ENCODE results near the gene TCF7L2.

TCF7L2 gene

DNA sequence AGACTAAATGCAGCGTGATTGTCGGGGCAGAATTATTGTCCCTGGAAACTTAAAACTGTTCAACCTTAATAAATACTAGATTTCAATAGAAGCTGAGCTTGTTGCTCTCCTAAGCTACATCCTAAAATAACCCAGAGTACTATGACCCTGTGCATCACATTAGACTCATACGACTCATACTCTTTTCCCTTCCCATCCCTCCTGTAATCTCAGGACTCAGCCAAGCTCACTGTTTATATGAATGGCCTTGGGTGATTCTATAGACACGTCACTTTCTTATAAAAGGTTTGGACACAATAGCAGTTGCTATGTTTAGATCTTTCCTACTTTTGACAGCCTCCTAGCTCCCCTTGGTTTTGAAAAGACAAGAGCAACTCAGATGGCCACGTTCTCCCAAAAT lies 17.2 kb downstream of the TCF7L2 start:
- no peak for DNase-seq

DNA sequence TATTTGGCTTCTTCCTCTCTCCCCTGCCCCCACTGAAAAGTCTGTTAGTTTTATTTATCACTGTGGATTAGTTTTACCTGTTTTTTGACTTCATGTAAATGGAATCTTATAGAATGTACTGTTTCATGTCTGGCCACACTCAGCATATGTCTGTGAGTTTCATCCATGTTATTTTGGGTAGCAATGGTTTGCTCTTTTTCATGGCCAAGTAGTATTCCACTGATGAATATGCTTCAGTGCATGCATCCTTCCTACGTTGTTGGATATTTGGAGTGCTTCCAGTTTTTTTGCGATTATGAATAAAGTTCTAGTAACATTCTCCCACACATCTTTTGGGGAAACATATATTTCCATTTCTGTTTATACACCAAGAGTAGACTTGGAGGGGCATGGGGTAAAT lies 19.1 kb downstream of the TCF7L2 start:
- DNase-seq, result no peak

- DNase-seq, result no peak
Measured at GRCh38 chr10:112969542-112969941, 19.5 kb downstream of the TCF7L2 start.

- no peak for DNase-seq
Measured at GRCh38 chr10:112970021-112970420, 20.0 kb downstream of the TCF7L2 start.

DNA sequence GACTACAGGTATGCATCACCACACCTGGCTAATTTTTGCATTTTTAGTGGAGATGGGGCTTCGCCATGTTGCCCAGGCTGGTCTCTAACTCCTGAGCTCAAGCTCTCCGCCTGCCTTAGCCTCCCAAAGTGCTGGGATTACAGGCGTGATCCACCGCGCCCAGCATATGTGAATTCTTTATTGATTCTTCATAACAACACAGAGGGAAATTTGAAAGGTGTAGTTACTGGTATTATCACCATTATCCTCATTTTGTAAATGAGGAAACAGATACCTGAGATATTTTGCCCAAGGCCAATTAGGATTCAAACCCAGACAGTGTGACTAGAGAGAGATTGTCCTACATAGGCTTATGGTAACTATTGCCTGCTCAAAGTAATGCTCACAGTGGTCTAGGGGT lies 22.6 kb downstream of the TCF7L2 start:
- DNase-seq, result no peak

DNA sequence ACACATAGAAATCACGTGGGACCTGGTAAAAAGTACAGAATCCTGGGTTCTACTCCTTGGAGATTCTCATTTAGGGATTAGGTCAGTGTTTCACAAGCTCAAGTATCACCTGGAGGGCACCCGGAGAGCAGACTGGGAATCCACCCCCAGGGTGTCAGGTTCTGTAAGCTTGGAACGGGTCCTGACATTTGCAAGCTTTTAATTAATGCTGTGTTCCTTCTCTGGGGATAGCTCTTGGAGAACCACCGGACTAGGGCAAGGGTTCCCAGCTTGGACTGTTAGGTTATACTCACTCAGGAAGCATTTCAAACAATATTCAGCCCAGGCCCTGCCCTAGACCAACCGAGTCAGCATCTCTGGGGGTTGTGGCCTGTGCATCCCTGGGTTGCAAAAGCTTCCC lies 23.0 kb downstream of the TCF7L2 start:
- no peak for DNase-seq

DNA sequence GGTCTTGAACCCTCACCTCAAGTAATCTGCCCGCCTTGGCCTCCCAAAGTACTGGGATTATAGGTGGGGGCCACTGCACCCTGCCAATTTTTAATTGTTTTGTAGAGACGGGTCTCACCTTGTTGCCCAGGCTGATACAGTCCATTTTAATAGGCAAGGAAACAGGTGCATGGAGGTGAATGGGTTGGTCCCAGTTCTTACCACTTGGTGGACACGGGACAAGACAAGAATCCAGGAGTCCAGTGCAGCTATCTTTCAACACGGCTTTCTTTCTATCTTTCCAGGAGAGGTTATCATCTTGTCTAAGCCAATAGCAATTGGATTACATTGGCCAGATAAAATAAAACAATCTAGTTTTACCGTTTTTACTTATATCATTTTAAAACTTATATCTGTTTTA lies 23.8 kb downstream of the TCF7L2 start:
- no peak for DNase-seq

DNA sequence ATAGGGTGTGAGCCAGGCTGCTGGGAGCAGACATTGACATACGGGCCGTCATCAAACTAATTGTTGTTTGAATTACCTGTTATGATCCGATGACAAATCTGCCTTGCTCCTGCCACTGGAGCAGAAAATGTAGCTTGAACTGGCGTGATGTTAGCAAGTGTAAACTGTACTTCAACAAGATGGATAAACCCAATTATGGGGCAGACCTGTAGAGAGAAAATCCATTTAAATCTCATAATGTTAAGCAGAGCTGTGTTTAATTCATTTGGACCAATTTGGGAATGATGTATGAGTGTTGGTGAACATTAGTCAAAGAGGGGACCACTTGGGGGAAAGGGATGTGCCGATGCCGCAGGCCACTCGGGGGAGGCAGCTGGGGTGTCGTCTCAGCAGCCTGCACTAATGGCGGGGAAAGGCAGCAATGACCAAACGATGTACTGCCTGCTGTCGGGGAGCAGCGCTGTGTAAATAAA lies 27.4 kb downstream of the TCF7L2 start:
- DNase-seq, result no peak

GRCh38 chr10:112979927-112980326 lies 29.9 kb downstream of the TCF7L2 start:
- DNase-seq, result no peak

GRCh38 chr10:112980937-112981336 lies 30.9 kb downstream of the TCF7L2 start:
- DNase-seq, result no peak

DNA sequence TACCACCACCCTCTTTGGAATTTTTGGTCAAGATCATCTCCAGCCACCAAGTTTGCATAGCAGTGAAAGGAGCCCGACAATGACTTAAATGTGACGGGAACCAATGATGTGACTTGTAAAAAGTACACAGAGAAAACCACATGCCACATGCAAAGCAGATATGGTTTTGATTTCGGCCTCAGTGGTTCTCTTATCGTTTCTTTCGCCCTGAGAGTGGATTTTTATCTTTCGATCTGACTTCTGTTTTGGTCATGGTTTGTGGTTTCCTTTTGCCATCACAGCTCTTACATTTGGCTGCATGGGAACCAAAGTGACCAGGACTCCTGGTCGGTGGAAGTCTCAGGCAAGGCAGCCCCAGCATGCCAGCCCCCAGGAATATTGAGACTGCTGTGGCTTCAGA lies 31.5 kb downstream of the TCF7L2 start:
- DNase-seq, result peak; percentile 46

- DNase-seq, result no peak
Measured at GRCh38 chr10:112983444-112984056, 33.5 kb downstream of the TCF7L2 start.

GRCh38 chr10:112984756-112985155 lies 34.7 kb downstream of the TCF7L2 start:
- no peak for DNase-seq

DNA sequence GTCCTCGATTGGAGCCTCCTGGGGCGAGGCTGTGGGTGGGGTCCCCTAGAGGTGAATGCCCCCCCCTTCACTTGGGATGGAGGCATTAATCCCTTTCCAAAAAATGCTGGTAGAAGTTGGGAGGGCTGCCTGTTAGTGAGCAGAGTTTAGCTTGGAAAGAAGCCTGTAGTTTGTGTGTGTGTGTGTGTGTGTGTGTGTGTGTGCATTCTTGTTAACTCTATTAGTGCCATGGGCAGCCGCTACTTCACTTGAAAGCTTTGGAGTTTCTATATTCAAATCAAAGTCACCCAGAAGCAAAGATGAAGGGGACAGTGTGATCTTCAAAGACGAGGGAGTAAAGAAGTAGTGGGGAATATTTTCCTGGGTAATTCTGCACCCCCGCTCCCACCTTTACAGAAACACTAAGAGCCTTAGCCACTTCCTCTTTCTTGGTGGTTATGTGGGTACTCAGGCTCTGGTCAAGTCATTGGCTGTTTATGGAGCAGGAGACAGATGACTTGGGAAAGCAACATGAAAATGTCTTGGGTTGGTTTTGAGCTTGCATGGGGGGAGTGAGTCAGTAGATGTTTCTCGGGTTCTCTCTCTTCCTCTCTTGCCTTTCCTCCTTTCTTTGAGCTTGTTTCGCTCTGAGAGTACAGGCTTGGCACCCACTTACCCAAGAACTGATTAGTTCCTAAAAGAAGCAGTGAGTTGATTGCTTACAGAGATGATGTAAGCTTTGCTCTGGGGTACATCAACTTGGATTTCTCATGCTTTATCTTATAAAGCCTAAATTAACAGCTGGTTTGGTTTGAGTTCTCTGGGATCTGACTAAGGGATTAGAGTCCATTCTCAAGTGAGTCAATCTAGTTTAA lies 35.9 kb downstream of the TCF7L2 start:
- DNase-seq, result peak; percentile 29

- DNase-seq, result no peak
Measured at GRCh38 chr10:112986544-112987190, 36.6 kb downstream of the TCF7L2 start.

DNA sequence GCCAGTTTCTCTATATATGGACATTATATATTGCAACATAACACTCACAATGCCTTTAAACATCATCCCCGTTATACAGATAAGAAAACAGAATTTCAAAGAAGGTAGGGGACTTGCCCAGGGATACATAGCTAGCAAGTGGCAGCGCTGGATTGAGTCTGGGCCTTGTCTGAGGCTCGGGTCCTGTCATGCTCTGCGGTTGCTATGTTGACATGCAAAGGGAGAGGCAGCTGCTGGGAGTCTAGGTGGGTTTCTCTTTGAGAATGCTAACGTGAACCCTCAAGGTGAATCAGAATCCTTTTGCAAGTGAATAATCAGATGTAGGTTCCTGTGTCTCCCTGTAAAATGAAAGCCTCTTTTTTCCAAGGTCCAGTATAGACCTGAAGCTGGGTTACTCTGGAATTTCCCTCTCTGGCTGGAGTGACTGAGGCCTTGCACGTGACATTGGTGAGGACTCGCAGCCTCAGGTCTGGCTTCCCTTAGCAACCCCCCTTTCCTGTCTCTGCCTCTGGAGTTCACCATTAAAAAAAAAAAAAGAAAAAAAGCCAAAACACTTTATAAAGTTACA lies 38.9 kb downstream of the TCF7L2 start:
- DNase-seq, result no peak

- DNase-seq, result no peak
Measured at GRCh38 chr10:112989826-112990225, 39.8 kb downstream of the TCF7L2 start.

DNA sequence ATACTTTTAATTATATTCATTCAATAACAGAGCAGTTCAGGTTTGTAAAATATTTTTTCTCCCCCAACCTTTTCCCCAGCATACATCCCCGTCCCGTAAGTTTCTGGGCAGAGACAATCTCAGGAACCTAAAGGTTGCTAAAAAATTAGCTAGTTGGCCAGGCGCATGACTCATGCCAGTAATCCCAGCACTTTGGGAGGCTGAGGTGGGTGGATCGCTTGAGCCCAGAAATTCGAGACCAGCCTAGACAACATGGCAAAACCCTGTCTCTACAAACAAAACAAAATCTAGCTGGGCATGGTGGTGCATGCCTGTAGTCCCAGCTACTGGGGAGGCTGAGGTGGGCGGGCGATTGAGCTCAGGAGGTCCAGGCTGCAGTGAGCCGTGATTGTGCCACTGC lies 40.2 kb downstream of the TCF7L2 start:
- DNase-seq, result no peak

DNA sequence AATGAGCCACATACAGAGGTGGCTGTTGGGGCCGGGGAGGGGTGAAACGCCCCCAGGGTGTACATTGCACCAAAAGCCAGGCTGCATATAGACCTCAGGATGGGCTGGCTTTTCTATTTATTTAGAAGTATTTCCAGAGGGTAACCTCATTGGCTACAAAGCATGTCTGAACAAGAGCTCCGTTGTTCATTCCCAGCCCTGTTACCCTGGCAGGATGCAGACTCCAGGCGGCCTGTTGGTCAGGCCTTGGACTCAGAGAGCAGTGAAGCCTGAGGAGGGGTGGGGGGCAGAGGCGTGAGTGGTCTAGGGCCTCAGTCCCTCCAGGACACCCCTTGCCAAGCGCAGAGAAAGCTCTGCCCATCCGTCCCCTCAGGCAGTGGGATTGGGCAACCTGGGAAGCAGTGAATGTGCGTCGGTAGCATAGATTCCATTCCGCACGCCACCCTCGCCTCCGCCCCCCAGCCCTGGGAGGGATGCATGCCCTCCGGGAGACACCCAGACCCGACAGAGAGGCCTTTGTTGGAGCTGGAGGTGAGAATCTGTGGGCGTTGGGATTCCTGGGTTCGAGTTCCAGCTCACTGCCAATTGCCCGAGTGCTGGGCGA lies 41.9 kb downstream of the TCF7L2 start:
- no peak for DNase-seq

DNA sequence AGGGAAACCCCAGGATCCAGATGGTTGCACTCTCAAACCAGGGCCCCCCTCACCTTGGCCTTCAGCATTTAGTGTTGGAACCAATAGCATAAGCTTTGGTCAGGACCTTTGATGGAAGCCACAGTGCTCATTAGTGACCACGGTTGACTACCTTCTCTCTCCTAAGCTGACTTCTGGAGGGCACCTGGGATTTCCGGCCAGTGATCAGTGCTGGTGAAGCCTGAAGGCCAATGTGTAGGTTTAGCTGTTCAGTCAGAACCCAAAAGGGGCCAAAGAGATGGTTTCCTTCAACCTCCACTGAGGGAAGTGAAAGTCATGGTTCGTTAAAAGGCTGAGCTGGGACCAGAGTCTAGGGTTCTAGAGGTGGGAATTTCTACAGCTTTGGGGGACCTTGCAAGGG lies 46.4 kb downstream of the TCF7L2 start:
- no peak for DNase-seq

GRCh38 chr10:112999102-112999501 lies 49.1 kb downstream of the TCF7L2 start:
- DNase-seq, result no peak

DNA sequence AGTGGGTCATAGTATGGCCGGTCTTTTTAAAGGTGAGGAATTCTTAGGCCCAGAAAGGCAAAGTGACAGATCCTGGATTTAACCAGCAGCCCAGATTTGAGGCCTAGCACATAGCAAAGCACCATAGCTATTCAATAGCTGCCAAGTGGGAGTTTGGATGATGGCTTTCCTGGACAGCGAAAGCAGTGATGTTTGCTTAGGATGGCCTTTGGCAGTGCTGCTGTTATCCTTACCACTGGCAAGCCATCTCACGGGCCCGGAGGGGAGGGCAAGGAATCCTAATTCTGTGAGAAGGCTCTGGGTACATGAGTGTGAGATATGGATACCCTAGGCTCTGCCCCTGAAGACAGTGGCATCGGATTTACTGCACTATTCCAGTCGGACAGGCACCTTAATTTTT lies 50.4 kb downstream of the TCF7L2 start:
- no peak for DNase-seq

Measured in activated CD4-positive, alpha-beta T cell treated with anti-CD3 and anti-CD28 coated beads for 48 hours (primary cell).